Liver (tissue), 3 donors: ENCODE results near the gene DNM2.

ENCODE experiments used
- FOXA1 ChIP-seq: IDR thresholded peaks from 2 replicates; pipeline ENCODE4 v1.6.1; 2016; ENCODE audit warnings: antibody characterized with exemption
- GABPA ChIP-seq, 2 donors: IDR thresholded peaks in 1 of 2; conservative IDR thresholded peaks in 1 of 2; 2 replicates each; pipeline ENCODE4 v1.6.1; 2016; ENCODE audit warnings: antibody characterized with exemption in 2 of 2, mild to moderate bottlenecking in 1 of 2, moderate library complexity in 1 of 2
- HNF4G ChIP-seq: IDR thresholded peaks from 2 replicates; pipeline ENCODE4 v1.6.1; 2016; ENCODE audit warnings: antibody characterized with exemption
- NR2F2 ChIP-seq: IDR thresholded peaks from 2 replicates; pipeline ENCODE4 v1.6.1; 2016; ENCODE audit warnings: antibody characterized with exemption
- RAD21 ChIP-seq, 2 donors: IDR thresholded peaks; 2 replicates each; pipeline ENCODE4 v1.6.1; 2016; ENCODE audit warnings: antibody characterized with exemption in 2 of 2, mild to moderate bottlenecking in 2 of 2
- TAF1 ChIP-seq: conservative IDR thresholded peaks from 2 replicates; pipeline ENCODE4 v1.6.1; 2016; ENCODE audit warnings: antibody characterized with exemption, mild to moderate bottlenecking
- YY1 ChIP-seq: IDR thresholded peaks from 2 replicates; pipeline ENCODE4 v1.6.1; 2016; ENCODE audit warnings: antibody characterized with exemption, mild to moderate bottlenecking
- TF ChIP-seq, protein P1 (sequence below): fragments of 150-350 bp; IDR thresholded peaks from 2 replicates; pipeline ENCODE4 v1.5.1; 2017; ENCODE audit warnings: improper control_type of control experiment, low read depth, low read length; ENCODE audit not compliant: missing input control
- TF ChIP-seq, protein P2 (sequence below): IDR thresholded peaks from 2 replicates; pipeline ENCODE4 v1.6.1; 2016; ENCODE audit warnings: antibody characterized with exemption
- TF ChIP-seq, protein P3 (sequence below): IDR thresholded peaks from 2 replicates; pipeline ENCODE4 v1.6.1; 2016; ENCODE audit warnings: antibody characterized with exemption, mild to moderate bottlenecking
- donor health status: healthy.
- donor health status: healthy.

DNA sequence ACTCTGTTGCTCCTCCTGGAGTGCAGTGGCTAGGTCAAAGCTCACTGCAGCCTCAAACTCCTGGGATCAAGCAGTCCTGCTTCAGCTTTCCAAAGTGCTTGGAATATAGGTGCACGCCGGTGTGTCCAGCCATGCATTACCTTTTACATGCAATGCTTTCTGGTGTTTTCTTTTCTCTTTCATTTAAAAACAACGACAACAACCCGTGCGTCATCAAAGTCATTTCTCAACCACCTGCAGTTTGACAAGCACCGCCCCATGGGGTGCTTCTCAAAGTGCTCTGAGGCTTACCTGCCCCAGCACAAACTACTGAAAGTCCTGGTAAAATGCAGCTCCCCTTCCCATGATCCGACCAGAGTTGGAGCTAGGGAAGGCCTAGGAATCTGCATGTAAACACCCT, 9.6 kb upstream of the DNM2 start:
- TF ChIP-seq, protein P1, sequence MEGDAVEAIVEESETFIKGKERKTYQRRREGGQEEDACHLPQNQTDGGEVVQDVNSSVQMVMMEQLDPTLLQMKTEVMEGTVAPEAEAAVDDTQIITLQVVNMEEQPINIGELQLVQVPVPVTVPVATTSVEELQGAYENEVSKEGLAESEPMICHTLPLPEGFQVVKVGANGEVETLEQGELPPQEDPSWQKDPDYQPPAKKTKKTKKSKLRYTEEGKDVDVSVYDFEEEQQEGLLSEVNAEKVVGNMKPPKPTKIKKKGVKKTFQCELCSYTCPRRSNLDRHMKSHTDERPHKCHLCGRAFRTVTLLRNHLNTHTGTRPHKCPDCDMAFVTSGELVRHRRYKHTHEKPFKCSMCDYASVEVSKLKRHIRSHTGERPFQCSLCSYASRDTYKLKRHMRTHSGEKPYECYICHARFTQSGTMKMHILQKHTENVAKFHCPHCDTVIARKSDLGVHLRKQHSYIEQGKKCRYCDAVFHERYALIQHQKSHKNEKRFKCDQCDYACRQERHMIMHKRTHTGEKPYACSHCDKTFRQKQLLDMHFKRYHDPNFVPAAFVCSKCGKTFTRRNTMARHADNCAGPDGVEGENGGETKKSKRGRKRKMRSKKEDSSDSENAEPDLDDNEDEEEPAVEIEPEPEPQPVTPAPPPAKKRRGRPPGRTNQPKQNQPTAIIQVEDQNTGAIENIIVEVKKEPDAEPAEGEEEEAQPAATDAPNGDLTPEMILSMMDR = no peak
- TF ChIP-seq YY1 (no peak), FOXA1 (no peak), NR2F2 (no peak), GABPA (IDR thresholded peaks at IDR 0.05 in 1 of 2, conservative IDR thresholded peaks at IDR 0.05 in 1 of 2) (no peak), TAF1 (no peak), RAD21 (IDR thresholded peaks at IDR 0.05) (no peak), HNF4G (no peak)
- TF ChIP-seq, protein P2, sequence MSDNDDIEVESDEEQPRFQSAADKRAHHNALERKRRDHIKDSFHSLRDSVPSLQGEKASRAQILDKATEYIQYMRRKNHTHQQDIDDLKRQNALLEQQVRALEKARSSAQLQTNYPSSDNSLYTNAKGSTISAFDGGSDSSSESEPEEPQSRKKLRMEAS = no peak
- TF ChIP-seq, protein P3, sequence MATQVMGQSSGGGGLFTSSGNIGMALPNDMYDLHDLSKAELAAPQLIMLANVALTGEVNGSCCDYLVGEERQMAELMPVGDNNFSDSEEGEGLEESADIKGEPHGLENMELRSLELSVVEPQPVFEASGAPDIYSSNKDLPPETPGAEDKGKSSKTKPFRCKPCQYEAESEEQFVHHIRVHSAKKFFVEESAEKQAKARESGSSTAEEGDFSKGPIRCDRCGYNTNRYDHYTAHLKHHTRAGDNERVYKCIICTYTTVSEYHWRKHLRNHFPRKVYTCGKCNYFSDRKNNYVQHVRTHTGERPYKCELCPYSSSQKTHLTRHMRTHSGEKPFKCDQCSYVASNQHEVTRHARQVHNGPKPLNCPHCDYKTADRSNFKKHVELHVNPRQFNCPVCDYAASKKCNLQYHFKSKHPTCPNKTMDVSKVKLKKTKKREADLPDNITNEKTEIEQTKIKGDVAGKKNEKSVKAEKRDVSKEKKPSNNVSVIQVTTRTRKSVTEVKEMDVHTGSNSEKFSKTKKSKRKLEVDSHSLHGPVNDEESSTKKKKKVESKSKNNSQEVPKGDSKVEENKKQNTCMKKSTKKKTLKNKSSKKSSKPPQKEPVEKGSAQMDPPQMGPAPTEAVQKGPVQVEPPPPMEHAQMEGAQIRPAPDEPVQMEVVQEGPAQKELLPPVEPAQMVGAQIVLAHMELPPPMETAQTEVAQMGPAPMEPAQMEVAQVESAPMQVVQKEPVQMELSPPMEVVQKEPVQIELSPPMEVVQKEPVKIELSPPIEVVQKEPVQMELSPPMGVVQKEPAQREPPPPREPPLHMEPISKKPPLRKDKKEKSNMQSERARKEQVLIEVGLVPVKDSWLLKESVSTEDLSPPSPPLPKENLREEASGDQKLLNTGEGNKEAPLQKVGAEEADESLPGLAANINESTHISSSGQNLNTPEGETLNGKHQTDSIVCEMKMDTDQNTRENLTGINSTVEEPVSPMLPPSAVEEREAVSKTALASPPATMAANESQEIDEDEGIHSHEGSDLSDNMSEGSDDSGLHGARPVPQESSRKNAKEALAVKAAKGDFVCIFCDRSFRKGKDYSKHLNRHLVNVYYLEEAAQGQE = no peak
